PC-9 (cell line): ENCODE results near the gene TREH. TPM values are rescaled to one million over a fixed set of nuclear protein-coding genes. Genes with fewer than 3 reads are reported as not detected.

Experiments
- BruUV-seq: library from RNA; stranded (reverse); fragments of 400-500 nt; replicated peaks from 2 replicates; lab custom pipeline; 2021; lab: Mats Ljungman, UMichigan
- CTCF ChIA-PET: fragments of 300-600 bp; sonication (Branson Sonifier 250); formaldehyde crosslinking; loops from one replicate; lab custom pipeline; 2022; ENCODE audit warnings: antibody characterized with exemption; lab: Charles Lee
- POLR2A ChIA-PET: fragments of 300-600 bp; sonication (Branson Sonifier 250); formaldehyde crosslinking; loops from one replicate; lab custom pipeline; 2022; ENCODE audit warnings: antibody characterized with exemption; ENCODE audit not compliant: unreplicated experiment; lab: Charles Lee
- DNase-seq, 2 experiments: peaks; one replicate each; pipeline versions ENCODE4 v3.0.0 to v3.0.0-alpha.2; 2015 to 2022; ENCODE audit warnings: mixed read lengths in 1 of 2
- H2AFZ ChIP-seq: fragments of 200-600 bp; sonication (generic); 2 replicates; pipeline ENCODE4 v1.8.1; 2017; ENCODE audit warnings: antibody characterized with exemption
- H3F3A ChIP-seq: fragments of 200-600 bp; sonication (generic); 2 replicates; pipeline ENCODE4 v1.8.1; 2017; ENCODE audit warnings: antibody characterized with exemption, mild to moderate bottlenecking, low read depth; ENCODE audit not compliant: insufficient read depth
- H3K27ac ChIP-seq: fragments of 200-600 bp; sonication (generic); 2 replicates; pipeline ENCODE4 v1.6.1; 2016; ENCODE audit warnings: mixed run types
- H3K27me3 ChIP-seq: fragments of 200-600 bp; sonication (generic); 2 replicates; pipeline ENCODE4 v1.6.1; 2016; ENCODE audit warnings: low read depth, mixed run types; ENCODE audit not compliant: insufficient read depth
- H3K36me3 ChIP-seq: fragments of 200-600 bp; sonication (generic); 2 replicates; pipeline ENCODE4 v1.6.1; 2016; ENCODE audit warnings: low read depth, mixed run types
- H3K4me1 ChIP-seq: fragments of 200-600 bp; sonication (generic); replicated peaks from 2 replicates; pipeline ENCODE4 v1.6.1; 2016; ENCODE audit warnings: mixed run types; ENCODE audit not compliant: insufficient read depth
- H3K4me2 ChIP-seq: fragments of 200-600 bp; sonication (generic); 2 replicates; pipeline ENCODE4 v1.6.1; 2017; ENCODE audit warnings: mixed run types
- H3K4me3 ChIP-seq: fragments of 200-600 bp; sonication (generic); 2 replicates; pipeline ENCODE4 v1.6.1; 2016; ENCODE audit warnings: mixed run types
- H3K79me2 ChIP-seq: fragments of 200-600 bp; sonication (generic); 2 replicates; pipeline ENCODE4 v1.6.1; 2017; ENCODE audit warnings: low read depth, mixed run types
- H3K9me2 ChIP-seq: fragments of 200-600 bp; sonication (generic); 2 replicates; pipeline ENCODE4 v1.8.1; 2017; ENCODE audit warnings: mild to moderate bottlenecking; ENCODE audit not compliant: insufficient read depth
- H3K9me3 ChIP-seq: fragments of 200-600 bp; sonication (generic); 2 replicates; pipeline ENCODE4 v1.8.1; 2016; ENCODE audit warnings: low read depth; ENCODE audit not compliant: insufficient read depth
- H4K20me1 ChIP-seq: fragments of 200-600 bp; sonication (generic); 2 replicates; pipeline ENCODE4 v1.8.1; 2017; ENCODE audit not compliant: insufficient read depth
- CTCF ChIP-seq: fragments of 200-600 bp; sonication (generic); conservative IDR thresholded peaks from 2 replicates; pipeline ENCODE4 v1.6.1; 2017; ENCODE audit warnings: mixed run types, antibody characterized with exemption, mild to moderate bottlenecking, moderate library complexity
- EZH2 ChIP-seq: fragments of 200-600 bp; sonication (generic); IDR thresholded peaks from 2 replicates; pipeline ENCODE4 v1.8.0; 2017; ENCODE audit warnings: antibody characterized with exemption, low read depth
- intact Hi-C: fragments of 100-400 bp; cut with micrococcal nuclease; formaldehyde crosslinking; loops from one replicate; pipeline ENCODE4 v1.10.0; 2022; ENCODE audit not compliant: unreplicated experiment
- total RNA-seq: library from RNA; stranded (reverse); gene quantifications from 2 replicates; pipeline ENCODE4 v1.2.3, GENCODE V29; 2021

The TREH gene
- total RNA-seq, 1 experiment from 2014 or later: not detected

- POLR2A ChIA-PET: interaction anchor here (0.5 to 0.6 kb wide), 2 partner anchors 380 to 421 kb away, joined by 3 to 14 read pairs; no protein-coding TSS in a partner anchor
- BruUV-seq: no TSS peak
These were observed 15.5 kb downstream of the TREH start for GRCh38 chr11:118663902-118664301.

GRCh38 chr11:118663381-118663780 is 16.1 kb downstream of the TREH start:
- no peaks in the 10 kb centered on the region for H4K20me1 ChIP-seq
- peaks cover 12% of the 10 kb centered on the region; the same call in 1 of the 2 replicates for H3F3A ChIP-seq
- H3K4me3 ChIP-seq: no peak overlapping the region
- H3K4me2 ChIP-seq: peak overlapping the region; percentile 17; the same call in 1 of the 2 replicates
- H3K36me3 ChIP-seq: no peaks in the 10 kb centered on the region
- TF ChIP-seq EZH2: no peak
- no peak for TF ChIP-seq CTCF
- ChIA-PET POLR2A (interaction anchor here (0.5 to 0.6 kb wide), 2 partner anchors 381 to 422 kb away, joined by 3 to 14 read pairs; no protein-coding TSS in a partner anchor), CTCF (no interaction called here)
- H3K27ac ChIP-seq: no peak overlapping the region
- no TSS peak for BruUV-seq
- DNase-seq: no peak
- H3K27me3 ChIP-seq: no peaks in the 10 kb centered on the region
- H3K9me2 ChIP-seq: no peaks in the 10 kb centered on the region
- intact Hi-C loops: no loop called here
- H2AFZ ChIP-seq: no peak overlapping the region
- H3K9me3 ChIP-seq: no peaks in the 10 kb centered on the region
- H3K79me2 ChIP-seq: no peaks in the 10 kb centered on the region
- peaks cover 11% of the 10 kb centered on the region for H3K4me1 ChIP-seq

More at GRCh38 chr11:118663902-118664301, 15.5 kb downstream of the TREH start:
- TF ChIP-seq EZH2 (no peak), CTCF (no peak)
- no peak overlapping the region for H2AFZ ChIP-seq
- intact Hi-C loops: no loop called here
- H3K4me2 ChIP-seq: no peak overlapping the region
- H3F3A ChIP-seq: peaks cover 8% of the 10 kb centered on the region; the same call in 1 of the 2 replicates
- H3K4me3 ChIP-seq: no peak overlapping the region
- H3K36me3 ChIP-seq: no peaks in the 10 kb centered on the region
- H4K20me1 ChIP-seq: no peaks in the 10 kb centered on the region
- H3K9me3 ChIP-seq: no peaks in the 10 kb centered on the region
- H3K27ac ChIP-seq: no peak overlapping the region
- no peaks in the 10 kb centered on the region for H3K27me3 ChIP-seq
- no peaks in the 10 kb centered on the region for H3K9me2 ChIP-seq
- H3K79me2 ChIP-seq: no peaks in the 10 kb centered on the region
- H3K4me1 ChIP-seq: peaks cover 11% of the 10 kb centered on the region
- DNase-seq: no peak
- CTCF ChIA-PET: no interaction called here

- no peaks in the 10 kb centered on the region for H3K9me2 ChIP-seq
- TF ChIP-seq CTCF: no peak
- no peak for TF ChIP-seq EZH2
- intact Hi-C loops: no loop called here
- H3K27me3 ChIP-seq: no peaks in the 10 kb centered on the region
- BruUV-seq: no TSS peak
- no peak overlapping the region for H3K27ac ChIP-seq
- H3K4me2 ChIP-seq: peak overlapping the region; percentile 17
- no peak overlapping the region for H3K4me3 ChIP-seq
- no peaks in the 10 kb centered on the region for H3K36me3 ChIP-seq
- H3K9me3 ChIP-seq: no peaks in the 10 kb centered on the region
- peaks cover 16% of the 10 kb centered on the region; the same call in 1 of the 2 replicates for H3F3A ChIP-seq
- ChIA-PET POLR2A (interaction anchor here (0.6 kb wide), 3 partner anchors 75 to 399 kb away, joined by 3 read pairs; partner anchors contain the start of gene MPZL2), CTCF (interaction anchor here (0.5 kb wide), 1 partner anchor 460 kb away, joined by 5 read pairs; no protein-coding TSS in a partner anchor)
- peak; percentile 50 to 61 for DNase-seq
- H4K20me1 ChIP-seq: no peaks in the 10 kb centered on the region
- peaks cover 11% of the 10 kb centered on the region for H3K4me1 ChIP-seq
- no peaks in the 10 kb centered on the region for H3K79me2 ChIP-seq
- H2AFZ ChIP-seq: no peak overlapping the region
These were observed 16.8 kb downstream of the TREH start for GRCh38 chr11:118662401-118663271.
